Measurements from ENCODE around the gene LGALS14.
"Not testable (repeated sequence)": the region's sequence is repeated elsewhere in the genome, so short reads cannot be mapped to it uniquely, and the experiment has no call there.

Gene LGALS14

DNA sequence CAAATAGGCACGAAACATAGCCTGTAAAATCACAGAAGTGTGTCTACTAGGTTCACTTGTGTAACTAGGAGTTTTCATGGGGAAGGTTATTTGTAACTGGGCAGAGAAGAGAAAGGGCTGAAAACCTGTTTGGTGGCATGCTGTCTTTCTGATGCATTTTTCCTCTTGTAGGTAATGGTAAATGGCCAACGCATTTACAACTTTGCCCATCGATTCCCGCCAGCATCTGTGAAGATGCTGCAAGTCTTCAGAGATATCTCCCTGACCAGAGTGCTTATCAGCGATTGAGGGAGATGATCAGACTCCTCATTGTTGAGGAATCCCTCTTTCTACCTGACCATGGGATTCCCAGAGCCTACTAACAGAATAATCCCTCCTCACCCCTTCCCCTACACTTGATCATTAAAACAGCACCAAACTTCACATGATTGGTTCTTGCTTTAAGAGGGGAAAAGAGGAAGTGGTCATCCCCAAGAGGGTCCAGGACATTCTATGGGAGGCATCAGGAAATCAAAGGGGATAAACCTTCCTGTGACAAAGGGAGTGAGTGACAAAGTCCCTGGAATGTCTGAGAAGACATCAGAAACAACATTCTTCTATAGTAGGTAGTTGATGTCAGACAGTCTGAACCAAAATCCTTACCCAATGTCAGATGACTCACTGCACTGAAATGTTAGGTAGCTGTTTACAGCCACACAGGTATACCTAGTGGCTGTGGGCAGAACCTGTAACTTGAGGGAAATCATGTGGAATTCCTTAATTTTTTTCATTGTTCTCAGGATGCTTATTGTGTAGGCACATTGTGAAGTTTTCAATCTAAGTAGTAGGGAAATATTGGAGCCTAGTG lies 5.0 kb downstream of the LGALS14 start:
- H2BK15ac ChIP-seq (replicated peaks; ENCODE audit: low read depth): no peak overlapping the region
- H3K9ac ChIP-seq (ENCODE audit: low read length): no peak overlapping the region
- H3K79me1 ChIP-seq (ENCODE audit: low read length): no peaks in the 10 kb centered on the region
- peak; percentile 80 for DNase-seq
- H4K5ac ChIP-seq (ENCODE audit: low read length): no peak overlapping the region
- no peak overlapping the region for H3K23ac ChIP-seq (ENCODE audit: low read length)
- no peak overlapping the region for H3K4me2 ChIP-seq (ENCODE audit: low read length)
- no peaks in the 10 kb centered on the region for H3K27me3 ChIP-seq (ENCODE audit: insufficient read depth, low read length, poor library complexity)
- no peak overlapping the region for H3K27ac ChIP-seq (ENCODE audit: low read depth, low read length)
- H2AK5ac ChIP-seq (ENCODE audit: low read length): no peak overlapping the region
- no peaks in the 10 kb centered on the region for H3K79me2 ChIP-seq (ENCODE audit: control insufficient read depth, insufficient read depth, low read length)
- H2BK5ac ChIP-seq (ENCODE audit: low read length): no peak overlapping the region
- no peak overlapping the region for H2BK120ac ChIP-seq (ENCODE audit: low read depth, low read length)
- H3K4me1 ChIP-seq (ENCODE audit: control insufficient read depth, low read depth, low read length): no peaks in the 10 kb centered on the region
- no peak overlapping the region for H3K4me3 ChIP-seq (ENCODE audit: low read length)
- no peak overlapping the region for H3K18ac ChIP-seq (ENCODE audit: low read length)
- H4K8ac ChIP-seq (ENCODE audit: low read depth, low read length): no peak overlapping the region
- WGBS (ENCODE audit: extremely low coverage, insufficient coverage, low lambda C conversion rate): no CpG with 5 or more reads among the region's 5 CpGs
- no peak overlapping the region for H3K56ac ChIP-seq (ENCODE audit: low read length)
- H3K36me3 ChIP-seq (ENCODE audit: control insufficient read depth, insufficient read depth, low read length): no peaks in the 10 kb centered on the region
- H3K4ac ChIP-seq (ENCODE audit: low read depth, low read length): no peak overlapping the region

DNA sequence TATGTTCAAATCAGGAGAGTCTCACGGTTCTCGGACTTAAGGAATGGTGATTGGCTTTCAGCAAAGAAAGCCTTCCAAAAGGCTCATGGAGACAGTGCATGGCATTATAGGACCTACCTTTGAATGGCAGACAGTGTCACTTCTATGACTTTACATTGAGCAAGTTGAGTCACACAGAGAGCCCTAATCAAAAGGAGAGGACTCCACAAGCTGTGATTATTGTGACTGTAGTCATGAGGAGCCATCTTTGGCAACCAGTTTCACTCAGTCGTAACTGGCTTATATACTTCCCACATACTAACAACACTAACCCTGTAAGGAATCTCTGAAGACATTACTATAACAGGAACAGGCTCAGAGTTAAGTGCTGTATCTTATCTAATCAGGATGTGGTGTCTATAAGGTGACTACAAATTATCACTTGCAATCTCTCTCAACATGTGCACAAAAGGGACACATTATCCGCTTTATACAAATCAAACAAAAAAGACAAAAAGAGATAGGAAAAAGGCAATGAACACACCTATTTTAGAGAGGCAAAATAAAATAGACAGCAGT lies 6.1 kb downstream of the LGALS14 start:
- Histone ChIP-seq H3K18ac (ENCODE audit: low read length) (no peak overlapping the region), H3K36me3 (ENCODE audit: control insufficient read depth, insufficient read depth, low read length) (no peaks in the 10 kb centered on the region), H3K4me2 (ENCODE audit: low read length) (no peak overlapping the region), H3K79me2 (ENCODE audit: control insufficient read depth, insufficient read depth, low read length) (no peaks in the 10 kb centered on the region), H4K5ac (ENCODE audit: low read length) (no peak overlapping the region), H3K23ac (ENCODE audit: low read length) (no peak overlapping the region), H3K4ac (ENCODE audit: low read depth, low read length) (no peak overlapping the region), H3K56ac (ENCODE audit: low read length) (no peak overlapping the region), H3K27ac (ENCODE audit: low read depth, low read length) (no peak overlapping the region), H2BK15ac (replicated peaks; ENCODE audit: low read depth) (no peak overlapping the region), H3K4me3 (ENCODE audit: low read length) (no peak overlapping the region), H4K8ac (ENCODE audit: low read depth, low read length) (no peak overlapping the region), H2BK5ac (ENCODE audit: low read length) (no peak overlapping the region), H3K4me1 (ENCODE audit: control insufficient read depth, low read depth, low read length) (no peaks in the 10 kb centered on the region), H3K9ac (ENCODE audit: low read length) (no peak overlapping the region), H3K27me3 (ENCODE audit: insufficient read depth, low read length, poor library complexity) (no peaks in the 10 kb centered on the region), H2AK5ac (ENCODE audit: low read length) (no peak overlapping the region), H3K79me1 (ENCODE audit: low read length) (no peaks in the 10 kb centered on the region), H2BK120ac (ENCODE audit: low read depth, low read length) (no peak overlapping the region)
- no CpG with 5 or more reads among the region's 4 CpGs for WGBS (ENCODE audit: extremely low coverage, insufficient coverage, low lambda C conversion rate)
- DNase-seq: peak; percentile 3

DNA sequence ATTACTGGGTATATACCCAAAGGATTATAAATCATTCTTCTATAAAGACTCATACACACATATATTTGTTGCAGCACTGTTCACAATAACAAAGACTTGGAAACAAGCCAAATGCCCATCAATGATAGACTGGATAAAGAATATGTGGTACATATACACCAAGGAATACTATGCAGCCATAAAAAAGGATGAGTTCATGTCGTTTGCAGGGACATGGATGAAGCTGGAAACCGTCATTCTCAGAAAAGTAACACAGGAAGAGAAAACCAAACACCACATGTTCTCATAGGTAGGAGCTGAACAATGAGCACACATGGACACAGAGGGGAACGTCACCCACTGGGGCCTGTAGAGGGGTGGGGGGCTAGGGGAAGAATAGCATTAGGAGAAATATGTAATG lies 15.9 kb downstream of the LGALS14 start:
- H3K79me1 ChIP-seq (ENCODE audit: low read length); H3K4me3 ChIP-seq (ENCODE audit: low read length); H3K18ac ChIP-seq (ENCODE audit: low read length); H3K9ac ChIP-seq (ENCODE audit: low read length); H3K23ac ChIP-seq (ENCODE audit: low read length); H4K5ac ChIP-seq (ENCODE audit: low read length); DNase-seq; H2BK15ac ChIP-seq (replicated peaks; ENCODE audit: low read depth); H3K4ac ChIP-seq (ENCODE audit: low read depth, low read length); H3K4me1 ChIP-seq (ENCODE audit: control insufficient read depth, low read depth, low read length); H2AK5ac ChIP-seq (ENCODE audit: low read length); H3K79me2 ChIP-seq (ENCODE audit: control insufficient read depth, insufficient read depth, low read length); H2BK5ac ChIP-seq (ENCODE audit: low read length); H3K36me3 ChIP-seq (ENCODE audit: control insufficient read depth, insufficient read depth, low read length); H4K8ac ChIP-seq (ENCODE audit: low read depth, low read length); H3K56ac ChIP-seq (ENCODE audit: low read length); H2BK120ac ChIP-seq (ENCODE audit: low read depth, low read length); H3K27ac ChIP-seq (ENCODE audit: low read depth, low read length); H3K27me3 ChIP-seq (ENCODE audit: insufficient read depth, low read length, poor library complexity); H3K4me2 ChIP-seq (ENCODE audit: low read length): not testable (repeated sequence)
- WGBS (ENCODE audit: extremely low coverage, insufficient coverage, low lambda C conversion rate): no CpG with 5 or more reads among the region's 3 CpGs

DNA sequence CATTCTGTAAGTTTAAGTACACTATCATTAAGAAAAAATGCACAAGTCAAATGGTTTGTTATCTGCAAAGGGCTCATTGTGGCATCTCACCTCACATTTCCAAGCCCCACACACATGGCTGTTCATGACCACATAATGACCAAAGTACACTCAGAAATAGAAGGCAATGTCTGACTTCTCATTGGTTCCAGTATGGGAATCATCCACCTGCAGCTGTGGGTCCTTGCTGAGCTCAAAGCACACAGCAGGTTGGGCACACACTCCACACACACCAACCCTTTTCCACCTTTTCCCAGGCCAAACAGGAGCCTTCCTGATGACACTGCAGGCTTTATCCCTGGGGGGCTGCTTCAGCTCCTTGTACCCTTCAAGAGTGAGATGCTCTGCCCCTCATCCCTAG lies 21.7 kb downstream of the LGALS14 start:
- no peak overlapping the region for H3K18ac ChIP-seq (ENCODE audit: low read length)
- no peak overlapping the region for H3K4ac ChIP-seq (ENCODE audit: low read depth, low read length)
- H3K27me3 ChIP-seq (ENCODE audit: insufficient read depth, low read length, poor library complexity): no peaks in the 10 kb centered on the region
- no peaks in the 10 kb centered on the region for H3K36me3 ChIP-seq (ENCODE audit: control insufficient read depth, insufficient read depth, low read length)
- H4K8ac ChIP-seq (ENCODE audit: low read depth, low read length): no peak overlapping the region
- no peak overlapping the region for H2BK120ac ChIP-seq (ENCODE audit: low read depth, low read length)
- no peak overlapping the region for H2AK5ac ChIP-seq (ENCODE audit: low read length)
- no peak overlapping the region for H3K4me3 ChIP-seq (ENCODE audit: low read length)
- no peak overlapping the region for H3K9ac ChIP-seq (ENCODE audit: low read length)
- no peak overlapping the region for H3K27ac ChIP-seq (ENCODE audit: low read depth, low read length)
- H2BK15ac ChIP-seq (replicated peaks; ENCODE audit: low read depth): no peak overlapping the region
- no peak overlapping the region for H4K5ac ChIP-seq (ENCODE audit: low read length)
- DNase-seq: no peak
- no peaks in the 10 kb centered on the region for H3K79me1 ChIP-seq (ENCODE audit: low read length)
- H3K4me2 ChIP-seq (ENCODE audit: low read length): no peak overlapping the region
- H3K79me2 ChIP-seq (ENCODE audit: control insufficient read depth, insufficient read depth, low read length): no peaks in the 10 kb centered on the region
- H3K23ac ChIP-seq (ENCODE audit: low read length): no peak overlapping the region
- no peaks in the 10 kb centered on the region for H3K4me1 ChIP-seq (ENCODE audit: control insufficient read depth, low read depth, low read length)
- no peak overlapping the region for H3K56ac ChIP-seq (ENCODE audit: low read length)
- no peak overlapping the region for H2BK5ac ChIP-seq (ENCODE audit: low read length)

DNA sequence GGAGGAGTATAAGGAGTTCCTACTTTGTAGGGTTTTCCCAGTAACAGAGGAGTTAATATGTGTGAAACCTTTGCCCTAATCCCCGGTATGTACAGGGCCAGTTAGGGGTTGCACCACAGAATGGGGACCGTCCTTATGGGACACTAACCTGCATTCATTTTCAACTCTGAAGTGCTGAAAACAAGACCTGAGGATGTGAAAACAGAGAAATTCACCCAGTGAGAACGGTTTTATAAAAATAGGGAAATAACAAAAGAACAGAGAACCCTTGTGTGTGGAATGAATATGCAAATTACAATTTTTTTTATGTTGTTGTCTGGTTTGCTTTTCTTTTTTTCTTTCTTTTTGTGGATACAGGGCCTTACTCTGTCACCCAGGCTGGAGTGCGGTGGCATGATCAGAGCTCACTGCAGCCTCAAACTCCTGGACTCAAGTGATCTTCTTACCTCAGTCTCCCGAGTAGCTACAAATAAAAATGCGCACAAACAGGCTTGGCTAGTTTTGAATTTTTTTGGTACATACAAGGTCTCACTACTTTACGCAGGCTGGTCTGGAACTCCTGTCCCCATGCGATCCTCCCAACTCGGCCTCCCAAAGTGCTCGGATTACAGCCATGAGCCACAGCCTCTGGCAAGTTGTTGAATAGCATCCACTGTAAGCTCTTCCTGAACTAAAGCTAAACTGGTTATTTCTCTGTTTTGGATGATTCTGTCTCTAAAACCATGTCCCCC lies 23.0 kb downstream of the LGALS14 start:
- H3K79me1 ChIP-seq (ENCODE audit: low read length): no peaks in the 10 kb centered on the region
- DNase-seq: no peak

More for the DNA sequence above, 23.0 kb downstream of the LGALS14 start:
- Histone ChIP-seq H3K56ac (ENCODE audit: low read length) (no peak overlapping the region), H3K27ac (ENCODE audit: low read depth, low read length) (no peak overlapping the region), H3K79me2 (ENCODE audit: control insufficient read depth, insufficient read depth, low read length) (no peaks in the 10 kb centered on the region), H3K9ac (ENCODE audit: low read length) (no peak overlapping the region), H3K36me3 (ENCODE audit: control insufficient read depth, insufficient read depth, low read length) (no peaks in the 10 kb centered on the region), H3K4ac (ENCODE audit: low read depth, low read length) (no peak overlapping the region), H3K4me1 (ENCODE audit: control insufficient read depth, low read depth, low read length) (no peaks in the 10 kb centered on the region), H3K4me3 (ENCODE audit: low read length) (no peak overlapping the region), H3K23ac (ENCODE audit: low read length) (no peak overlapping the region), H2BK120ac (ENCODE audit: low read depth, low read length) (no peak overlapping the region), H4K5ac (ENCODE audit: low read length) (no peak overlapping the region), H3K18ac (ENCODE audit: low read length) (no peak overlapping the region), H2AK5ac (ENCODE audit: low read length) (no peak overlapping the region), H3K4me2 (ENCODE audit: low read length) (no peak overlapping the region), H2BK15ac (replicated peaks; ENCODE audit: low read depth) (no peak overlapping the region), H3K27me3 (ENCODE audit: insufficient read depth, low read length, poor library complexity) (no peaks in the 10 kb centered on the region), H4K8ac (ENCODE audit: low read depth, low read length) (no peak overlapping the region), H2BK5ac (ENCODE audit: low read length) (no peak overlapping the region)
- no CpG with 5 or more reads among the region's 10 CpGs for WGBS (ENCODE audit: extremely low coverage, insufficient coverage, low lambda C conversion rate)
